SK-N-SH treated with all-trans-retinoic acid at 6 μM for 48 hours (cell line): ENCODE data around the gene NPPB.

Experiments used
- CREB5 ChIP-seq: fragments of 250-450 bp; sonication (Bioruptor Pico); IDR thresholded peaks from 2 replicates; pipeline ENCODE4 v1.5.1; 2020; ENCODE audit warnings: low read depth, mild to moderate bottlenecking, moderate library complexity
- ISL1 ChIP-seq: fragments of 250-450 bp; sonication (Bioruptor Pico); IDR thresholded peaks from 2 replicates; pipeline ENCODE4 v2.1.2; 2022; ENCODE audit warnings: mild to moderate bottlenecking, moderate library complexity
- PPARA ChIP-seq: fragments of 250-450 bp; sonication (Bioruptor Pico); IDR thresholded peaks from 2 replicates; pipeline ENCODE4 v1.5.0; 2020; ENCODE audit warnings: mild to moderate bottlenecking, borderline replicate concordance
- SNAI2 ChIP-seq: fragments of 250-450 bp; sonication (Bioruptor Pico); IDR thresholded peaks from 2 replicates; pipeline ENCODE4 v1.5.0; 2020; ENCODE audit warnings: mild to moderate bottlenecking, moderate library complexity
- TOX ChIP-seq: fragments of 250-450 bp; sonication (Bioruptor Pico); IDR thresholded peaks from 2 replicates; pipeline ENCODE4 v1.8.0; 2021; ENCODE audit warnings: mild to moderate bottlenecking, moderate library complexity, borderline replicate concordance

GRCh38 chr1:11886986-11887665 lies 28.4 kb upstream of the NPPB start:
- TF ChIP-seq CREB5 (CRISPR knock-in tag): no peak
- no peak for TF ChIP-seq ISL1 (CRISPR knock-in tag)
- no peak for TF ChIP-seq TOX (CRISPR knock-in tag)
- TF ChIP-seq PPARA: no peak
- no peak for TF ChIP-seq SNAI2 (CRISPR knock-in tag)
